WTC11 (cell line): ENCODE data around the gene RIN1. TPM values are rescaled to one million over a fixed set of nuclear protein-coding genes. Genes with fewer than 3 reads are reported as not detected.

Experiments used
- ATAC-seq: fragments of 200-7000 bp; cut with Tn5 transposase; 2 replicates; pipeline ENCODE4 v1.10.0; 2021; ENCODE audit warnings: mild to moderate bottlenecking, moderate library complexity
- CTCF ChIA-PET: fragments of 300-600 bp; sonication (Branson Sonifier 250); formaldehyde crosslinking; loops from one replicate; lab custom pipeline; 2021; ENCODE audit warnings: antibody characterized with exemption; lab: Charles Lee
- POLR2A ChIA-PET: fragments of 350-600 bp; sonication (Branson Sonifier 250); formaldehyde crosslinking; loops from one replicate; lab custom pipeline; 2021; ENCODE audit warnings: antibody characterized with exemption; lab: Charles Lee
- DNase-seq: peaks from one replicate; pipeline ENCODE4 v3.0.0; 2021; ENCODE audit warnings: low spot score
- H3K27ac Mint-ChIP-seq: 2 replicates; pipeline ENCODE4 v1.8.0; 2021; ENCODE audit warnings: mixed read lengths
- H3K27me3 Mint-ChIP-seq: 2 replicates; pipeline ENCODE4 v1.8.0; 2021; ENCODE audit warnings: low read depth, mild to moderate bottlenecking, moderate library complexity, mixed read lengths
- H3K36me3 Mint-ChIP-seq: 2 replicates; pipeline ENCODE4 v1.8.0; 2021; ENCODE audit warnings: mixed read lengths
- H3K4me1 Mint-ChIP-seq: 2 replicates; pipeline ENCODE4 v1.8.0; 2022; ENCODE audit warnings: mixed read lengths
- H3K4me3 Mint-ChIP-seq: 2 replicates; pipeline ENCODE4 v1.8.0; 2021; ENCODE audit warnings: mild to moderate bottlenecking, moderate library complexity, mixed read lengths
- H3K9me3 Mint-ChIP-seq: 2 replicates; pipeline ENCODE4 v1.8.0; 2021; ENCODE audit warnings: mixed read lengths
- AFF4 ChIP-seq: sonication (generic); formaldehyde crosslinking; IDR thresholded peaks from 2 replicates; pipeline ENCODE4 v1.8.1; 2023; ENCODE audit warnings: mild to moderate bottlenecking, missing genetic modification reagents, borderline replicate concordance
- CREM ChIP-seq: sonication (generic); formaldehyde crosslinking; IDR thresholded peaks from 2 replicates; pipeline ENCODE4 v1.8.1; 2022; ENCODE audit warnings: mild to moderate bottlenecking, missing genetic modification reagents, moderate library complexity
- ERG ChIP-seq: fragments of 250-450 bp; sonication (Bioruptor Pico); IDR thresholded peaks from 2 replicates; pipeline ENCODE4 v1.8.0; 2021; ENCODE audit warnings: mild to moderate bottlenecking
- GABPB1 ChIP-seq: sonication (generic); formaldehyde crosslinking; IDR thresholded peaks from 2 replicates; pipeline ENCODE4 v1.8.1; 2023; ENCODE audit warnings: mild to moderate bottlenecking, missing genetic modification reagents
- JAZF1 ChIP-seq: fragments of 250-450 bp; sonication (Bioruptor Pico); IDR thresholded peaks from 2 replicates; pipeline ENCODE4 v1.9.0; 2021; ENCODE audit warnings: moderate library complexity, mild to moderate bottlenecking, inconsistent platforms
- JUN ChIP-seq: sonication (generic); formaldehyde crosslinking; IDR thresholded peaks from 2 replicates; pipeline ENCODE4 v1.8.0; 2023; ENCODE audit warnings: mild to moderate bottlenecking, missing genetic modification reagents
- MAX ChIP-seq: sonication (generic); formaldehyde crosslinking; IDR thresholded peaks from 2 replicates; pipeline ENCODE4 v1.8.0; 2022; ENCODE audit warnings: mild to moderate bottlenecking, missing genetic modification reagents
- NR2C2 ChIP-seq: sonication (generic); formaldehyde crosslinking; IDR thresholded peaks from 2 replicates; pipeline ENCODE4 v1.8.0; 2022; ENCODE audit warnings: mild to moderate bottlenecking, missing genetic modification reagents
- OVOL2 ChIP-seq: fragments of 250-450 bp; sonication (Bioruptor Pico); IDR thresholded peaks from 2 replicates; pipeline ENCODE4 v1.9.0; 2021; ENCODE audit warnings: mild to moderate bottlenecking, borderline replicate concordance
- PRRX2 ChIP-seq: fragments of 250-450 bp; sonication (Bioruptor Pico); IDR thresholded peaks from 2 replicates; pipeline ENCODE4 v1.8.0; 2021; ENCODE audit warnings: mild to moderate bottlenecking
- RORB ChIP-seq: fragments of 250-450 bp; sonication (Bioruptor Pico); IDR thresholded peaks from 2 replicates; pipeline ENCODE4 v1.9.0; 2021; ENCODE audit warnings: mild to moderate bottlenecking
- SMAD4 ChIP-seq: sonication (generic); formaldehyde crosslinking; IDR thresholded peaks from 2 replicates; pipeline ENCODE4 v1.8.0; 2022; ENCODE audit warnings: mild to moderate bottlenecking, missing genetic modification reagents
- SOX15 ChIP-seq: fragments of 250-450 bp; sonication (Bioruptor Pico); IDR thresholded peaks from 2 replicates; pipeline ENCODE4 v1.9.0; 2021; ENCODE audit warnings: mild to moderate bottlenecking
- SP1 ChIP-seq: sonication (generic); formaldehyde crosslinking; conservative IDR thresholded peaks from 2 replicates; pipeline ENCODE4 v1.8.1; 2022; ENCODE audit warnings: missing genetic modification reagents
- USF2 ChIP-seq: sonication (generic); formaldehyde crosslinking; IDR thresholded peaks from 2 replicates; pipeline ENCODE4 v1.8.1; 2023; ENCODE audit warnings: mild to moderate bottlenecking, missing genetic modification reagents, moderate library complexity
- ZNF138 ChIP-seq: sonication (generic); formaldehyde crosslinking; conservative IDR thresholded peaks from 2 replicates; pipeline ENCODE4 v1.8.1; 2022; ENCODE audit warnings: mild to moderate bottlenecking, moderate library complexity, missing genetic modification reagents
- ZNF317 ChIP-seq: sonication (generic); formaldehyde crosslinking; IDR thresholded peaks from 2 replicates; pipeline ENCODE4 v1.8.1; 2023; ENCODE audit warnings: low read depth, mild to moderate bottlenecking, moderate library complexity, missing genetic modification reagents, borderline replicate concordance
- ZNF396 ChIP-seq: fragments of 250-450 bp; sonication (Bioruptor Pico); IDR thresholded peaks from 2 replicates; pipeline ENCODE4 v1.8.0; 2021; ENCODE audit warnings: mild to moderate bottlenecking, moderate library complexity, borderline replicate concordance
- ZNF416 ChIP-seq: fragments of 250-450 bp; sonication (Bioruptor Pico); IDR thresholded peaks from 2 replicates; pipeline ENCODE4 v1.9.0; 2021; ENCODE audit warnings: mild to moderate bottlenecking, inconsistent platforms
- ZNF423 ChIP-seq: fragments of 250-450 bp; sonication (Bioruptor Pico); IDR thresholded peaks from 2 replicates; pipeline ENCODE4 v2.1.2; 2022; ENCODE audit warnings: mild to moderate bottlenecking, moderate library complexity
- ZNF512 ChIP-seq: sonication (generic); formaldehyde crosslinking; IDR thresholded peaks from 2 replicates; pipeline ENCODE4 v1.8.1; 2022; ENCODE audit warnings: missing genetic modification reagents, borderline replicate concordance
- total RNA-seq: library from RNA; stranded (reverse); gene quantifications from 3 replicates; pipeline ENCODE4 v1.2.3, GENCODE V29; 2021

The RIN1 gene
- total RNA-seq, 1 experiment from 2014 or later, result 5.0 TPM

GRCh38 chr11:66331542-66332370 lies 4.5 kb downstream of the RIN1 start:
- TF ChIP-seq ERG (CRISPR knock-in tag), result no peak
- TF ChIP-seq SOX15 (CRISPR knock-in tag), result no peak
- no peak for TF ChIP-seq RORB (CRISPR knock-in tag)
- no peak for TF ChIP-seq GABPB1 (CRISPR knock-in tag)
- no peak for TF ChIP-seq ZNF512
- no peak for TF ChIP-seq ZNF423 (CRISPR knock-in tag)
- TF ChIP-seq ZNF396 (CRISPR knock-in tag), result no peak
- POLR2A ChIA-PET, result interaction anchor here (1.1 kb wide), 1 partner anchor 19 kb away, joined by 3 read pairs; no protein-coding TSS in a partner anchor
- ATAC-seq, result no peak
- Mint-ChIP-seq H3K27ac (no peak overlapping the region), H3K4me3 (no peak overlapping the region), H3K4me1 (peaks cover 23% of the 10 kb centered on the region), H3K36me3 (no peaks in the 10 kb centered on the region), H3K9me3 (no peaks in the 10 kb centered on the region), H3K27me3 (peaks cover 11% of the 10 kb centered on the region)
- no peak for DNase-seq
- CTCF ChIA-PET, result interaction anchor here (0.5 to 8.7 kb wide), 4 partner anchors 13 to 1302 kb away, joined by 3 to 319 read pairs (median 3); partner anchors contain the start of gene BRMS1

GRCh38 chr11:66330931-66331330 lies 5.3 kb downstream of the RIN1 start:
- H3K36me3 Mint-ChIP-seq, result no peaks in the 10 kb centered on the region

GRCh38 chr11:66329165-66329673 lies 7.0 kb downstream of the RIN1 start:
- H3K27me3 Mint-ChIP-seq, result peaks cover 11% of the 10 kb centered on the region
- no peaks in the 10 kb centered on the region for H3K36me3 Mint-ChIP-seq
- H3K27ac Mint-ChIP-seq, result no peak overlapping the region
- ATAC-seq (no peak), DNase-seq (no peak)
- peaks cover 15% of the 10 kb centered on the region for H3K4me1 Mint-ChIP-seq
- POLR2A ChIA-PET, result interaction anchor here (0.9 to 1.1 kb wide), 2 partner anchors 17 to 47 kb away, joined by 3 to 7 read pairs; no protein-coding TSS in a partner anchor
- no peak overlapping the region for H3K4me3 Mint-ChIP-seq
- CTCF ChIA-PET, result interaction anchor here (0.9 to 8.7 kb wide), 12 partner anchors 9 to 162 kb away, joined by 3 to 319 read pairs (median 5); partner anchors contain the start of genes CD248 and YIF1A
- no peaks in the 10 kb centered on the region for H3K9me3 Mint-ChIP-seq
- TF ChIP-seq GABPB1 (CRISPR knock-in tag), result no peak
- no peak for TF ChIP-seq ZNF416 (CRISPR knock-in tag)
- no peak for TF ChIP-seq CREM (CRISPR knock-in tag)
- no peak for TF ChIP-seq USF2 (CRISPR knock-in tag)
- no peak for TF ChIP-seq ZNF138 (CRISPR knock-in tag)
- no peak for TF ChIP-seq AFF4 (CRISPR knock-in tag)
- no peak for TF ChIP-seq NR2C2 (CRISPR knock-in tag)

More at GRCh38 chr11:66330931-66331330, 5.3 kb downstream of the RIN1 start:
- Mint-ChIP-seq H3K27ac (no peak overlapping the region), H3K4me3 (no peak overlapping the region), H3K9me3 (no peaks in the 10 kb centered on the region), H3K27me3 (peaks cover 11% of the 10 kb centered on the region), H3K4me1 (peaks cover 17% of the 10 kb centered on the region)
- no peak for DNase-seq
- no peak for ATAC-seq
- no peak for TF ChIP-seq PRRX2 (CRISPR knock-in tag)
- no peak for TF ChIP-seq SOX15 (CRISPR knock-in tag)
- no peak for TF ChIP-seq ZNF396 (CRISPR knock-in tag)
- TF ChIP-seq SMAD4, result no peak
- TF ChIP-seq OVOL2 (CRISPR knock-in tag), result no peak
- TF ChIP-seq JUN (CRISPR knock-in tag), result no peak
- no peak for TF ChIP-seq ZNF512
- no peak for TF ChIP-seq SP1 (CRISPR knock-in tag)
- no peak for TF ChIP-seq JAZF1 (CRISPR knock-in tag)
- no peak for TF ChIP-seq ZNF138 (CRISPR knock-in tag)
- TF ChIP-seq ZNF317 (CRISPR knock-in tag), result no peak
- no peak for TF ChIP-seq MAX (CRISPR knock-in tag)
- CTCF ChIA-PET, result interaction anchor here (0.5 to 8.7 kb wide), 3 partner anchors 19 to 1303 kb away, joined by 3 to 319 read pairs (median 3); no protein-coding TSS in a partner anchor
- POLR2A ChIA-PET, result interaction anchor here (1.1 kb wide), 1 partner anchor 18 kb away, joined by 3 read pairs; no protein-coding TSS in a partner anchor
